ENCODE measurements around the gene HMBS. TPM values are rescaled to one million over a fixed set of nuclear protein-coding genes. Genes with fewer than 3 reads are reported as not detected.

HMBS gene
- total and polyA plus RNA-seq, 2 of the 8 experiments (the other 6 are each of a cell fraction or from before 2014, with no cell fraction given): 69.3 to 109 TPM

GRCh38 chr11:119125821-119126220 is 41.1 kb downstream of the HMBS start:
- no peak overlapping the region for H3K4me3 ChIP-seq (ENCODE audit: extremely low read depth in 1 of 4, insufficient read depth in 2 of 4, low read depth in 3 of 4, low read length in 4 of 4)
- no peak overlapping the region for H3K4me2 ChIP-seq (ENCODE audit: insufficient read depth in 1 of 2, low read depth in 2 of 2, low read length in 2 of 2)
- peaks cover 7 to 26% of the 10 kb centered on the region in 2 experiments for H3K79me2 ChIP-seq (ENCODE audit: control insufficient read depth in 1 of 2, insufficient read depth in 2 of 2, low read length in 2 of 2)
- H2BK5ac ChIP-seq (ENCODE audit: low read depth, low read length): no peak overlapping the region
- H2BK120ac ChIP-seq (replicated peaks; ENCODE audit: low read depth, low read length): no peak overlapping the region
- no peak for FAIRE-seq
- no peak overlapping the region for H2AK5ac ChIP-seq (ENCODE audit: low read depth, low read length)
- no peak overlapping the region for H4K91ac ChIP-seq (replicated peaks; ENCODE audit: insufficient read length, low read length)
- no peak overlapping the region for H3K4ac ChIP-seq (replicated peaks; ENCODE audit: insufficient read length, low read depth, low read length)
- H3K27me3 ChIP-seq (replicated peaks in 1 of 4; ENCODE audit: control insufficient read depth in 3 of 4, extremely low read depth in 1 of 4, insufficient read depth in 3 of 4, low read length in 3 of 4): no peaks in the 10 kb centered on the region
- H4K8ac ChIP-seq (ENCODE audit: extremely low read depth, insufficient read depth, low read length): no peak overlapping the region
- ChIA-PET POLR2A (ENCODE audit: partially characterized antibody) (interaction anchor here (0.5 to 3.2 kb wide), 7 partner anchors 9 to 1526 kb away, joined by 3 to 19 read pairs (median 4); partner anchors contain the start of genes CBL and MCAM), CTCF (ENCODE audit: partially characterized antibody) (interaction anchor here (1.0 to 2.5 kb wide), 6 partner anchors 15 to 172 kb away, joined by 3 to 9 read pairs (median 4); no protein-coding TSS in a partner anchor)
- no peak overlapping the region for H2AFZ ChIP-seq (ENCODE audit: low read length)
- no peaks in the 10 kb centered on the region for H3K9me3 ChIP-seq (ENCODE audit: insufficient read depth in 2 of 2, low read depth in 1 of 2, low read length in 1 of 2)
- peaks cover 0 to 11% of the 10 kb centered on the region in 2 experiments for H4K20me1 ChIP-seq (replicated peaks in 1 of 2; ENCODE audit: control insufficient read depth in 1 of 2, insufficient read depth in 2 of 2, low read length in 2 of 2)
- peaks cover 7% of the 10 kb centered on the region; the same call in 1 of the 2 replicates for H3K79me1 ChIP-seq (ENCODE audit: low read depth, low read length)
- no peak overlapping the region for H2BK12ac ChIP-seq (ENCODE audit: low read depth, low read length)
- 89% methylated on average over 6 of the region's 6 CpGs; no CpG with 5 or more reads in 1 of the 2 experiments for WGBS, 2 experiments (ENCODE audit: extremely low coverage in 1 of 2, insufficient coverage in 1 of 2, insufficient read length in 1 of 2, insufficient replicate concordance in 2 of 2, low coverage in 1 of 2, low lambda C conversion rate in 2 of 2, missing lambda C conversion rate in 1 of 2)
- H3K27ac ChIP-seq (ENCODE audit: low read depth, low read length): no peak overlapping the region
- no peak for DNase-seq (ENCODE audit: low read depth in 1 of 2, low spot score in 2 of 2)
- H3K18ac ChIP-seq (ENCODE audit: extremely low read depth, low read length): no peak overlapping the region
- H2BK20ac ChIP-seq (ENCODE audit: low read length): no peak overlapping the region
- no peak overlapping the region for H3K9ac ChIP-seq (replicated peaks in 1 of 4; ENCODE audit: extremely low read depth in 1 of 4, low read depth in 3 of 4, low read length in 3 of 4)
- no peak overlapping the region for H2BK15ac ChIP-seq (ENCODE audit: low read length)
- H3K36me3 ChIP-seq (ENCODE audit: control insufficient read depth in 2 of 4, insufficient read depth in 4 of 4, low read length in 3 of 4): peaks cover 2 to 24% (median 14%) of the 10 kb centered on the region in 4 experiments; a peak in 6 of 8 replicates
- no peak overlapping the region for H3K56ac ChIP-seq (replicated peaks; ENCODE audit: insufficient read length, low read depth, low read length)
- no peak overlapping the region for H3K23ac ChIP-seq (ENCODE audit: insufficient read length)
- no peak overlapping the region for H4K5ac ChIP-seq (ENCODE audit: insufficient read length, low read depth, low read length)
- H3K23me2 ChIP-seq (ENCODE audit: low read depth, low read length): peaks cover 5% of the 10 kb centered on the region; the same call in 1 of the 2 replicates
- H3K14ac ChIP-seq (ENCODE audit: insufficient read length): no peak overlapping the region
- H3K4me1 ChIP-seq (replicated peaks in 1 of 4; ENCODE audit: control insufficient read depth in 3 of 4, insufficient read depth in 4 of 4, low read length in 3 of 4): peaks cover 0 to 8% (median 6%) of the 10 kb centered on the region in 4 experiments; a peak in 5 of 7 replicates
- TF ChIP-seq YY1 (IDR thresholded peaks at IDR 0.05; ENCODE audit: low read depth, low read length): no peak
- TF ChIP-seq RNF2 (IDR thresholded peaks at IDR 0.05; ENCODE audit: borderline replicate concordance, low read depth, low read length, missing control alignments, poor library complexity, severe bottlenecking): no peak
